HG02852 (cell line): ENCODE results near the gene RRAGA.
"Not testable (repeated sequence)": the region's sequence is repeated elsewhere in the genome, so short reads cannot be mapped to it uniquely, and the experiment has no call there.

ENCODE experiments used
- ATAC-seq: cut with Tn5 transposase; IDR thresholded peaks from one replicate; pipeline ENCODE4 v1.9.1; 2021; ENCODE audit warnings: mild to moderate bottlenecking, moderate library complexity; ENCODE audit not compliant: unreplicated experiment

The RRAGA gene

GRCh38 chr9:19074836-19075235 lies 25.6 kb downstream of the RRAGA start:
- no peak for ATAC-seq

- no peak for ATAC-seq
Measured at GRCh38 chr9:19085295-19085694, 36.1 kb downstream of the RRAGA start.

GRCh38 chr9:19087106-19088000 lies 38.1 kb downstream of the RRAGA start:
- ATAC-seq = no peak

- not testable (repeated sequence) for ATAC-seq
Measured at GRCh38 chr9:19097431-19097830, 48.2 kb downstream of the RRAGA start.
